Prostate gland (tissue), 2 donors: ENCODE results near the gene PUSL1. TPM values are rescaled to one million over a fixed set of nuclear protein-coding genes. Genes with fewer than 3 reads are reported as not detected.

Source experiments
- DNase-seq: peaks from one replicate; pipeline ENCODE4 v3.0.0-alpha.2; 2019; ENCODE audit warnings: low spot score
- H3K27ac ChIP-seq, 2 donors: fragments of 200-600 bp; sonication (generic); 2 replicates each; pipeline ENCODE4 v1.5.1; 2017 to 2019
- H3K27me3 ChIP-seq: fragments of 200-600 bp; sonication (generic); replicated peaks from 2 replicates; pipeline ENCODE4 v1.5.1; 2019; ENCODE audit not compliant: insufficient read depth
- H3K36me3 ChIP-seq, 2 donors: fragments of 200-600 bp; sonication (generic); 1 replicate in 1 of 2; 2 replicates in 1 of 2; pipeline versions ENCODE4 v1.5.1 to v1.8.1; 2017 to 2019
- H3K4me1 ChIP-seq: fragments of 200-600 bp; sonication (generic); replicated peaks from 2 replicates; pipeline ENCODE4 v1.5.1; 2019
- H3K4me3 ChIP-seq, 2 donors: fragments of 200-600 bp; sonication (generic); 2 replicates each; pipeline ENCODE4 v1.5.1; 2017 to 2019
- H3K9me3 ChIP-seq: fragments of 200-600 bp; sonication (generic); 2 replicates; pipeline ENCODE4 v1.5.1; 2017
- POLR2A ChIP-seq: fragments of 450-650 bp; IDR thresholded peaks from one replicate; pipeline ENCODE4 v1.6.1; 2016; ENCODE audit warnings: antibody characterized with exemption, mild to moderate bottlenecking
- POLR2AphosphoS5 ChIP-seq: sonication (generic); formaldehyde crosslinking; IDR thresholded peaks from one replicate; pipeline ENCODE4 v1.6.1; 2017; ENCODE audit warnings: antibody characterized with exemption
- WGBS: methylation state at CpG from one replicate; pipeline ENCODE4 v1.1.5; 2018; 5-methylcytosine and 5-hydroxymethylcytosine counted together
- intact Hi-C: fragments of 100-400 bp; cut with DNase I; formaldehyde crosslinking; loops from one replicate; pipeline ENCODE4 v1.14.2; 2022
- total RNA-seq, 2 donors: library from RNA; depleted of rRNA; stranded (reverse); fragments of >200 nt; gene quantifications; one replicate each; pipeline ENCODE4 v1.1.0, GENCODE V29; 2016
- TF ChIP-seq, protein P1 (sequence below), 4 experiments: fragments of 200-600 bp in 2 of 4; fragments of 450-650 bp in 2 of 4; sonication (generic) in 2 of 4; IDR thresholded peaks; 1 replicate in 3 of 4; 2 replicates in 1 of 4; pipeline ENCODE4 v1.5.1; 2016 to 2019; ENCODE audit warnings: antibody characterized with exemption in 4 of 4, mild to moderate bottlenecking in 2 of 4, moderate library complexity in 2 of 4

PUSL1 gene
- total RNA-seq, 2 donors from 2014 or later = 30.6 to 36.9 TPM

DNA sequence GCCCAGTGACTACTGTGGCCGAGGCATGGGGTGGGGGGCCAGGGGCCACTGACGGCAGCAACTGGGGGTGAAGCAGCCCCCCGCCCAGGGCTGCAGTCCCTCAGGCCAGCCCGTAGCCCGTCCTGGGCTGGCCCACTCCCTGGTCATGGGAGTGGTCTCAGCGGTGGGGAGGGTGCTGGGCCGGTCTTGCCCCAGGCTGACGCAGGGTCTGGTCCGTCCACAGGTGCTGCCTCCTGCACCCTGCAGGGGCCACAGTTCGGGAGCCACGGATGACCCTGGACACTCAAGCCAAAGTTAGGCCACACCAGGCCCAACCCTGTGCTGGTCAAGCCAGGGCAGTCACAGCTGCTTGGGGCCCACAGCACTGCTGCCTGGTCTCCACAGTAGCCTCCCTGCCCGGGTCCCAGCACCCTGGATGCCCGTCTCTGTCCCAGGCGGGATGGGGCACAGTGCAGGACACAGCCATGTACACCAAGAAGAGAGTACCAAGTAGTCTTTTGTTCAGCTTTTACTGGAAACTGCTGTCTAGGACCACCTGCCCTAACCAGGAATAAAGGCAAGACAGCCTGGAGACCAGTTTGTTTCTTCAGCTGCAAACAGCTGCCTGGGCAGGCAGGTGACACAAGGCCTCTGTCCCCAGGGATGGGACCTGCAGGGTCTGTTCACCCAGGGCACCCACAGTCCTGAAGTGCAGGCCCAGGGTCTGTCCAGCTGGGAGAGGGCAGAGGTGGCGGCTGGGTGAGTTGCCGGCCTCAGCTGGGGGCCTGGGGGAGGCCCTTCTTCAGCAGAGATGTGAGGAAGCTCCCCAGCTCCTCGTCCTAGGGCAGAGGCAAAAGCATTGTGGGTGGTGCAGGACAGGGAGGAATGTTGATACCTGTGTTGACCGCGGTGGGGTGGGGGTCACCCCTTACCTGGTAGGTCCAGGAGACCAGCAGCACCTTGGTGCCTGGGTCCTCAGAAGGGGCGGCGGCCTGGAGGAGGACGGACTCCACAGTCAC, 3.0 kb downstream of the PUSL1 start:
- DNase-seq = no peak
- Histone ChIP-seq H3K4me3 (no peak overlapping the region), H3K9me3 (no peaks in the 10 kb centered on the region), H3K27me3 (no peaks in the 10 kb centered on the region), H3K36me3 (peaks cover 0 to 33% of the 10 kb centered on the region in 2 donors), H3K4me1 (peaks cover 22% of the 10 kb centered on the region), H3K27ac (peak overlapping the region in 1 of 2 donors; percentile 93)
- no peak for TF ChIP-seq POLR2AphosphoS5
- TF ChIP-seq, protein P1, sequence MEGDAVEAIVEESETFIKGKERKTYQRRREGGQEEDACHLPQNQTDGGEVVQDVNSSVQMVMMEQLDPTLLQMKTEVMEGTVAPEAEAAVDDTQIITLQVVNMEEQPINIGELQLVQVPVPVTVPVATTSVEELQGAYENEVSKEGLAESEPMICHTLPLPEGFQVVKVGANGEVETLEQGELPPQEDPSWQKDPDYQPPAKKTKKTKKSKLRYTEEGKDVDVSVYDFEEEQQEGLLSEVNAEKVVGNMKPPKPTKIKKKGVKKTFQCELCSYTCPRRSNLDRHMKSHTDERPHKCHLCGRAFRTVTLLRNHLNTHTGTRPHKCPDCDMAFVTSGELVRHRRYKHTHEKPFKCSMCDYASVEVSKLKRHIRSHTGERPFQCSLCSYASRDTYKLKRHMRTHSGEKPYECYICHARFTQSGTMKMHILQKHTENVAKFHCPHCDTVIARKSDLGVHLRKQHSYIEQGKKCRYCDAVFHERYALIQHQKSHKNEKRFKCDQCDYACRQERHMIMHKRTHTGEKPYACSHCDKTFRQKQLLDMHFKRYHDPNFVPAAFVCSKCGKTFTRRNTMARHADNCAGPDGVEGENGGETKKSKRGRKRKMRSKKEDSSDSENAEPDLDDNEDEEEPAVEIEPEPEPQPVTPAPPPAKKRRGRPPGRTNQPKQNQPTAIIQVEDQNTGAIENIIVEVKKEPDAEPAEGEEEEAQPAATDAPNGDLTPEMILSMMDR (IDR thresholded peaks at IDR 0.05) = no peak
- TF ChIP-seq POLR2A = no peak
- 93% methylated on average over 21 of the region's 22 CpGs for WGBS
- intact Hi-C loops = no loop called here

DNA sequence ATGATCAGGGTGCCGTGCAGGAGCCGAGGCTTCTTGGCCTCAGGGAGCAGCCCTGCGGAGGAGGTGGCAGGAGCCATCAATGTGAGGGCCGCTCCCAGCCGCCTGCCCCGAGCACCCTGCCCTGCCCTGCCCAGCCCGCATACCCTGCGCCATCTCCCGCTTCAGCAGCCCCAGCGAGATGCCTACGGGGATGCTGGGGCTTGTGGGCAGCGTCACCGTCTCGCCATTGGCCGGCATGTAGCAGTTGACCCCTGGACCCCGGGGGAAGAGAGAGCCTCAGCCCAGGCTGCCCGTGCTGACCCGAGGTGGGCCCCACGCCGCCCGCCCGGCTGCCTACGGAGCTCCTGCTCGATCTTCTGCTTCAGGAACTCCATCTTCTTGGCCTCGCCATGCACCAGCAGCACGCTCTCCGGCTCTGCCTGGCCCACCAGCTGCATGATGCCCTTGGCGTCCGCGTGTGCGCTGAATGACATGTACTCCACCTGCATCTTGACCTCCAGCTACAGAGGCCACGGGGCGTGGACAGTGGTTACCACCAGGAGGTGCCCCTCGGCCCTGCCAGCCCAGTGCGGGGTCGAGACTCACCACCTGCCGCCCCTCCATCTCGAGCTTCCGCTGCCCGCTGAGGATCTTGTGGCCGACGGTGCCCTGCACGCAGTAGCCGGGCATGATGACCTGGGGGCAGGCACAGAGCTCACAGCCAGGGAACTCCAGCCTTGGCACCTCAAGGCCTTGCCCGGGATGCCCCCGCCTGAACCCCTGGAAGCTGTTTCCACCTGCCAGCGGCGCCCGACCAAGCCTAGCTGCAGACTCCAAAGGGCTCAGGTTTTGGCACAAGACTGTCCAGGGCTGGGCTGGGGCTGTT, 4.3 kb downstream of the PUSL1 start:
- WGBS = 92% methylated on average over 30 of the region's 49 CpGs
- intact Hi-C loops = no loop called here
- no peaks in the 10 kb centered on the region for H3K9me3 ChIP-seq
- no peak overlapping the region for H3K4me3 ChIP-seq
- H3K4me1 ChIP-seq = peaks cover 18% of the 10 kb centered on the region
- no peak for DNase-seq
- H3K27ac ChIP-seq = no peak overlapping the region
- H3K27me3 ChIP-seq = no peaks in the 10 kb centered on the region
- TF ChIP-seq POLR2A = no peak
- no peak for TF ChIP-seq POLR2AphosphoS5
- TF ChIP-seq, protein P1 (IDR thresholded peaks at IDR 0.05) = no peak
- H3K36me3 ChIP-seq = peaks cover 0 to 33% of the 10 kb centered on the region in 2 donors

DNA sequence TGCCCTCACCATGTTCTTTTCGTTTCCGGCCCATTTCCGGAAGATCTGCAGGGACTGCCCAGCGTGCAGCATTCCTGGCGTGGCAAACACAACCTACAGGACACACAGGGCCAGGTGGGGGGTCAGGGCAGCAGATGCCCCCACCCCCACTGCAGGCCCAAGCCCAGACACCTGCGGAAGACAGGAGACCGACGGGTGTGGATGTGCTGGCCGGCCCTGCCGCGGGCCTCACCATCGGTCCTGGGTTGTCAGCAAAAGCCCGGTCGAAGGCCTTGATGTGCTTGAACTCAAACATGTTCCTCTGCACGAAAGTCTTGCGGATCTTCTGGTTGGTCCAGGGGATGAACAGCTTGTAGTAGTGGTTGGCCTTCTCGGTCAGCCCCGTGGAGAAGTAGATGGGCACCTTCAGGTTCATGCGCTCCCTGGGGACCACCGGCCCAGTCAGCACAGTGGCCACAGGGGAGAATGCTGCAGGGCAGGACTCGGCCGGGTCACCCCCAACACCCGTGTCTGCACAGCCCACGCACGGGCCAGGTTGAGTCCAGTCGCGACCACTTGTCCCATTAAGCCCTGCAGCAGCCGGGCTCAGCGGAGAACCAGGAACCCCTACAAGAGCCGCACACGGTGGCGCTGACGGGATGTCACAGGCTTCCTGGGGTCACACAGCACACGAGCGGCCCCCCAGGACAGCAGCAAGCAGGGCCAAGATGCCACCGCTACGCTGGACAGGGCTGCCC, 5.3 kb downstream of the PUSL1 start:
- intact Hi-C loops = no loop called here
- no peak for DNase-seq
- Histone ChIP-seq H3K36me3 (peaks cover 0 to 33% of the 10 kb centered on the region in 2 donors), H3K9me3 (no peaks in the 10 kb centered on the region), H3K4me1 (peaks cover 23% of the 10 kb centered on the region), H3K4me3 (no peak overlapping the region), H3K27ac (no peak overlapping the region), H3K27me3 (no peaks in the 10 kb centered on the region)
- WGBS = 85% methylated on average over 28 of the region's 37 CpGs
- no peak for TF ChIP-seq POLR2A
- TF ChIP-seq, protein P1 (IDR thresholded peaks at IDR 0.05) = no peak
- TF ChIP-seq POLR2AphosphoS5 = no peak

DNA sequence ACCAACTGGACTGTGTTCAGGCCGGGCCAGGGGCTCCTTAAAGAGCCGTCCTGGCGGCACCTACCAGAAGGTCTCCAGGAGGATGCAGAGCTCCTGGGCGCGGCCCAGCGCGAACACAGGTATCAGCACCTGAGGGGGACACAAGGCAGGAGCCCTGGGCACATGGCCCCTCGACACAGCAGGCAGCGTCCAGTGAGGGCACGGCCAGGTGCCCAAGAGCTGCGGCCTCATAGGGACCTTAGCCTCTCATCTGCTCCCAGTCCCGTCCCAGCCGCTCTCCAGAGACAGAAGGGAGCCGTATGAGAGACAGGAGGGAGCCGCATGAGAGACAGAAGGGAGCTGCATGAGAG, 5.8 kb downstream of the PUSL1 start:
- Histone ChIP-seq H3K9me3 (no peaks in the 10 kb centered on the region), H3K27ac (no peak overlapping the region), H3K4me3 (no peak overlapping the region), H3K4me1 (peaks cover 25% of the 10 kb centered on the region), H3K27me3 (no peaks in the 10 kb centered on the region), H3K36me3 (peaks cover 0 to 38% of the 10 kb centered on the region in 2 donors)
- 87% methylated on average over 15 of the region's 15 CpGs for WGBS
- no peak for TF ChIP-seq POLR2AphosphoS5
- no peak for TF ChIP-seq POLR2A
- TF ChIP-seq, protein P1 (IDR thresholded peaks at IDR 0.05) = no peak
- intact Hi-C loops = no loop called here
- no peak for DNase-seq
